ENCODE measurements around the gene IPPK. TPM values are rescaled to one million over a fixed set of nuclear protein-coding genes. Genes with fewer than 3 reads are reported as not detected.

Gene IPPK
- total RNA-seq, 1 donor from 2014 or later = 10.1 TPM

GRCh38 chr9:92664394-92665152 lies 5.4 kb downstream of the IPPK start:
- no peaks in the 10 kb centered on the region for H3K9me3 Mint-ChIP-seq (ENCODE audit: unreplicated experiment)
- no peak overlapping the region for H3K27ac Mint-ChIP-seq (ENCODE audit: unreplicated experiment)
- peaks cover 40% of the 10 kb centered on the region for H3K4me1 Mint-ChIP-seq (ENCODE audit: unreplicated experiment)
- no peaks in the 10 kb centered on the region for H3K36me3 Mint-ChIP-seq (ENCODE audit: low read depth, unreplicated experiment)
- H3K4me3 Mint-ChIP-seq (ENCODE audit: unreplicated experiment) = no peak overlapping the region
- H3K27me3 Mint-ChIP-seq (ENCODE audit: unreplicated experiment) = peaks cover 13% of the 10 kb centered on the region
- no peak for DNase-seq (ENCODE audit: low spot score)
- no peak for TF ChIP-seq CTCF (IDR thresholded peaks at IDR 0.05; ENCODE audit: unreplicated experiment)

GRCh38 chr9:92663951-92664350 lies 6.0 kb downstream of the IPPK start:
- Mint-ChIP-seq H3K27me3 (ENCODE audit: unreplicated experiment) (peaks cover 12% of the 10 kb centered on the region), H3K4me3 (ENCODE audit: unreplicated experiment) (no peak overlapping the region), H3K27ac (ENCODE audit: unreplicated experiment) (no peak overlapping the region), H3K9me3 (ENCODE audit: unreplicated experiment) (no peaks in the 10 kb centered on the region), H3K36me3 (ENCODE audit: low read depth, unreplicated experiment) (no peaks in the 10 kb centered on the region), H3K4me1 (ENCODE audit: unreplicated experiment) (peaks cover 38% of the 10 kb centered on the region)
- no peak for DNase-seq (ENCODE audit: low spot score)
- TF ChIP-seq CTCF (IDR thresholded peaks at IDR 0.05; ENCODE audit: unreplicated experiment) = no peak

- Mint-ChIP-seq H3K4me3 (ENCODE audit: unreplicated experiment) (no peak overlapping the region), H3K9me3 (ENCODE audit: unreplicated experiment) (no peaks in the 10 kb centered on the region), H3K36me3 (ENCODE audit: low read depth, unreplicated experiment) (no peaks in the 10 kb centered on the region), H3K27me3 (ENCODE audit: unreplicated experiment) (peaks cover 5% of the 10 kb centered on the region), H3K4me1 (ENCODE audit: unreplicated experiment) (peaks cover 31% of the 10 kb centered on the region), H3K27ac (ENCODE audit: unreplicated experiment) (no peak overlapping the region)
- DNase-seq (ENCODE audit: low spot score) = no peak
- TF ChIP-seq CTCF (IDR thresholded peaks at IDR 0.05; ENCODE audit: unreplicated experiment) = no peak
Measured at GRCh38 chr9:92663126-92663525, 6.8 kb downstream of the IPPK start.

- no peak for DNase-seq (ENCODE audit: low spot score)
- H3K27me3 Mint-ChIP-seq (ENCODE audit: unreplicated experiment) = peaks cover 2% of the 10 kb centered on the region
- no peak overlapping the region for H3K4me3 Mint-ChIP-seq (ENCODE audit: unreplicated experiment)
- no peaks in the 10 kb centered on the region for H3K9me3 Mint-ChIP-seq (ENCODE audit: unreplicated experiment)
- H3K36me3 Mint-ChIP-seq (ENCODE audit: low read depth, unreplicated experiment) = peaks cover 1% of the 10 kb centered on the region
- peak overlapping the region; percentile 49 for H3K27ac Mint-ChIP-seq (ENCODE audit: unreplicated experiment)
- no peak for TF ChIP-seq CTCF (IDR thresholded peaks at IDR 0.05; ENCODE audit: unreplicated experiment)
- H3K4me1 Mint-ChIP-seq (ENCODE audit: unreplicated experiment) = peaks cover 31% of the 10 kb centered on the region
Measured at GRCh38 chr9:92661743-92662142, 8.2 kb downstream of the IPPK start.

GRCh38 chr9:92661127-92661526 lies 8.8 kb downstream of the IPPK start:
- no peak overlapping the region for H3K27ac Mint-ChIP-seq (ENCODE audit: unreplicated experiment)
- no peak overlapping the region for H3K4me3 Mint-ChIP-seq (ENCODE audit: unreplicated experiment)
- no peak for TF ChIP-seq CTCF (IDR thresholded peaks at IDR 0.05; ENCODE audit: unreplicated experiment)
- H3K27me3 Mint-ChIP-seq (ENCODE audit: unreplicated experiment) = peaks cover 2% of the 10 kb centered on the region
- peaks cover 7% of the 10 kb centered on the region for H3K36me3 Mint-ChIP-seq (ENCODE audit: low read depth, unreplicated experiment)
- DNase-seq (ENCODE audit: low spot score) = no peak
- H3K9me3 Mint-ChIP-seq (ENCODE audit: unreplicated experiment) = no peaks in the 10 kb centered on the region
- peaks cover 31% of the 10 kb centered on the region for H3K4me1 Mint-ChIP-seq (ENCODE audit: unreplicated experiment)

Data from endothelial cell (in vitro differentiated cells).